Left lung (tissue), 10 donors: Measurements from ENCODE around the gene LCN1. TPM values are rescaled to one million over a fixed set of nuclear protein-coding genes. Genes with fewer than 3 reads are reported as not detected.
"Not testable (repeated sequence)": the region's sequence is repeated elsewhere in the genome, so short reads cannot be mapped to it uniquely, and the experiment has no call there.

Source experiments
- ATAC-seq: fragments of 200-7000 bp; cut with Tn5 transposase; one replicate; pipeline ENCODE4 v1.9.1; 2020; ENCODE audit warnings: moderate library complexity
- DNase-seq, 4 donors: peaks; one replicate each; pipeline ENCODE4 v3.0.0-alpha.2; 2013 to 2020
- H3K27ac ChIP-seq, 2 donors: fragments of 200-600 bp; sonication (generic) in 1 of 2; one replicate each; pipeline versions ENCODE4 v1.5.0 to v1.8.0; 2020 to 2021
- H3K27me3 ChIP-seq, 2 donors: fragments of 200-600 bp; sonication (generic) in 1 of 2; one replicate each; pipeline versions ENCODE4 v1.5.0 to v1.8.0; 2020 to 2021
- H3K36me3 ChIP-seq, 2 donors: fragments of 200-600 bp; sonication (generic) in 1 of 2; one replicate each; pipeline versions ENCODE4 v1.5.0 to v1.8.0; 2020 to 2021
- H3K4me1 ChIP-seq, 2 donors: fragments of 200-600 bp; one replicate each; pipeline ENCODE4 v1.8.0; 2021
- H3K4me3 ChIP-seq, 2 donors: fragments of 200-600 bp; sonication (generic) in 1 of 2; one replicate each; pipeline versions ENCODE4 v1.5.0 to v1.8.0; 2020 to 2021; ENCODE audit warnings: mild to moderate bottlenecking in 1 of 2
- H3K9me3 ChIP-seq, 2 donors: fragments of 200-600 bp; sonication (generic) in 1 of 2; one replicate each; pipeline versions ENCODE4 v1.5.0 to v1.8.0; 2020 to 2021
- CTCF ChIP-seq, 2 donors: fragments of 200-600 bp; sonication (generic) in 1 of 2; IDR thresholded peaks; one replicate each; pipeline versions ENCODE4 v1.5.0 to v1.8.0; 2021; ENCODE audit warnings: antibody characterized with exemption in 2 of 2
- intact Hi-C, 2 donors: fragments of 100-400 bp; cut with DNase I; formaldehyde crosslinking; loops; one replicate each; pipeline versions ENCODE4 v1.11.2 to v1.14.2; 2022
- polyA plus RNA-seq, 6 donors: library from polyadenylated mRNA; unstranded; fragments of 120-200 nt; gene quantifications; one replicate each; pipeline ENCODE4 v1.2.1, GENCODE V29; 2013; ENCODE audit not compliant: insufficient read length in 6 of 6
- total RNA-seq, 2 donors: library from RNA; stranded (reverse); fragmentation: NEBNext Ultra II Directional; extraction: Animal tissue kit (Norgen Biotek cat#: 25700); gene quantifications; one replicate each; pipeline ENCODE4 v1.2.1, GENCODE V29; 2021
- donor health status: DM: no; HTN: yes; CAD: no.
- donor health status: DM: no; HTN: no; CAD: no.

LCN1 gene
- total and polyA plus RNA-seq, 8 donors = not detected

GRCh38 chr9:135531096-135531495 is 9.9 kb downstream of the LCN1 start:
- Histone ChIP-seq H3K36me3 (no peaks in the 10 kb centered on the region), H3K27me3 (peaks cover 0 to 42% of the 10 kb centered on the region in 2 donors), H3K4me1 (no peaks in the 10 kb centered on the region), H3K4me3 (no peak overlapping the region), H3K9me3 (no peaks in the 10 kb centered on the region), H3K27ac (no peak overlapping the region)
- TF ChIP-seq CTCF (IDR thresholded peaks at IDR 0.05) = no peak
- intact Hi-C loops = no loop called here
- DNase-seq = no peak
- ATAC-seq = no peak

- Histone ChIP-seq H3K27ac (no peak overlapping the region), H3K27me3 (peaks cover 0 to 32% of the 10 kb centered on the region in 2 donors), H3K4me3 (no peak overlapping the region), H3K9me3 (no peaks in the 10 kb centered on the region), H3K4me1 (no peaks in the 10 kb centered on the region), H3K36me3 (no peaks in the 10 kb centered on the region)
- intact Hi-C loops = no loop called here
- no peak for DNase-seq
- no peak for TF ChIP-seq CTCF (IDR thresholded peaks at IDR 0.05)
- no peak for ATAC-seq
Observed at GRCh38 chr9:135533113-135533512, 11.9 kb downstream of the LCN1 start.

GRCh38 chr9:135533674-135534073 is 12.4 kb downstream of the LCN1 start:
- DNase-seq (no peak), ATAC-seq (no peak)
- no peak for TF ChIP-seq CTCF (IDR thresholded peaks at IDR 0.05)
- Histone ChIP-seq H3K27me3 (peaks cover 0 to 32% of the 10 kb centered on the region in 2 donors), H3K4me1 (no peaks in the 10 kb centered on the region), H3K27ac (no peak overlapping the region), H3K9me3 (no peaks in the 10 kb centered on the region), H3K36me3 (no peaks in the 10 kb centered on the region), H3K4me3 (no peak overlapping the region)
- intact Hi-C loops = no loop called here

DNA sequence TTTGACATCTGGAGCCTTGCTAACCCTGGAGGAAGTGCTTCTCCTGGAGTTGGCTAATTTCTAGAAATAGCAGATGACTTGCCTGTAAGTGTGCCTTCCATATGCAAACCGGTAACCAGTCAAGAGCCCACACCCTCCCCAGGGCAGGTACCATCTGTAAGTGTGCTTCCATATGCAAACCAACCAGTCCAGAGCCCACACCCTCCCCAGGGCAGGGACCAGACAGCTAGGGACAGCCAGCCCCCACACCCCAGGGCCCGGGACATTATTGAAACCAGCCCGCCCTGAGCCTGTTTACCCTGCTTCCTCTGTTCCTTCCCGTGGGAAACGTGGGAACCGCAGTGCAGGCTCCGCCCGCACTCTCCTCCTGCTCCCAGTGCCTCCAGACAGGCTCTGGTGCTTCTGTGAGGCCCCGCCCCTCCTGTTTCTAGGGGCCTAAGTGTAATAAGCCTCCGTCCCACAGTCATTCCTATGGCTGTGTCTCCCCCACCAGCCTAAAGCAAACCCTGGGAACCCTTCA is 13.0 kb downstream of the LCN1 start:
- DNase-seq, intact Hi-C loops, H3K27ac ChIP-seq, H3K4me1 ChIP-seq, ATAC-seq, H3K4me3 ChIP-seq, H3K36me3 ChIP-seq, H3K9me3 ChIP-seq: not testable (repeated sequence)
- peaks cover 0 to 32% of the 10 kb centered on the region in 2 donors for H3K27me3 ChIP-seq

DNA sequence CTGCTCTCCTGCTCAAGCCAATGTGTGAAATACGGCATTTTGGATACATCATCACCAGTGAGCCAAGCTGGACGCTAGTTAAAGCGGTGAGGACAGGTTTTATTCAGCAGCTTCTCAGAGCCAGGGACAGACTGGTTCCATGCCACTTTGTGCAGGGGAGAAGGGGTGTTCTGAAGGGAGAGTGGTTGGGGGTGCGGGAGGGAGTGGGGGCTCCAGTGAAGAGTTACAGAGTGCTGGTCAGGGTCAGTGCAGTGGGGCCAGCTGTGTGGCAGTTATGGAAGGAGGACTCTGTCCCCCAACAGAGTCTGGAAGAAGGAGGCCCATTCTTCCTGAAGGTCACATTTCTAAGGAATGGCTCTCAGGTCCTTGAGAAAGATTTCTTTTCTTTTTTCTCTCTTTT is 13.6 kb downstream of the LCN1 start:
- H3K4me3 ChIP-seq, H3K4me1 ChIP-seq, H3K36me3 ChIP-seq, H3K9me3 ChIP-seq, intact Hi-C loops, ATAC-seq, DNase-seq, H3K27ac ChIP-seq: not testable (repeated sequence)
- H3K27me3 ChIP-seq = peaks cover 0 to 35% of the 10 kb centered on the region in 2 donors

- H3K9me3 ChIP-seq, intact Hi-C loops, H3K4me1 ChIP-seq, H3K4me3 ChIP-seq, H3K27ac ChIP-seq, H3K36me3 ChIP-seq, ATAC-seq, DNase-seq: not testable (repeated sequence)
- peaks cover 0 to 39% of the 10 kb centered on the region in 2 donors for H3K27me3 ChIP-seq
Observed at GRCh38 chr9:135535631-135536030, 14.4 kb downstream of the LCN1 start.

GRCh38 chr9:135536216-135536615 is 15.0 kb downstream of the LCN1 start:
- intact Hi-C loops = no loop called here
- H3K4me1 ChIP-seq = no peaks in the 10 kb centered on the region
- TF ChIP-seq CTCF (IDR thresholded peaks at IDR 0.05) = no peak
- no peak overlapping the region for H3K27ac ChIP-seq
- DNase-seq = no peak
- no peak overlapping the region for H3K4me3 ChIP-seq
- no peaks in the 10 kb centered on the region for H3K9me3 ChIP-seq
- H3K27me3 ChIP-seq = peaks cover 0 to 35% of the 10 kb centered on the region in 2 donors
- no peaks in the 10 kb centered on the region for H3K36me3 ChIP-seq
- ATAC-seq = no peak

DNA sequence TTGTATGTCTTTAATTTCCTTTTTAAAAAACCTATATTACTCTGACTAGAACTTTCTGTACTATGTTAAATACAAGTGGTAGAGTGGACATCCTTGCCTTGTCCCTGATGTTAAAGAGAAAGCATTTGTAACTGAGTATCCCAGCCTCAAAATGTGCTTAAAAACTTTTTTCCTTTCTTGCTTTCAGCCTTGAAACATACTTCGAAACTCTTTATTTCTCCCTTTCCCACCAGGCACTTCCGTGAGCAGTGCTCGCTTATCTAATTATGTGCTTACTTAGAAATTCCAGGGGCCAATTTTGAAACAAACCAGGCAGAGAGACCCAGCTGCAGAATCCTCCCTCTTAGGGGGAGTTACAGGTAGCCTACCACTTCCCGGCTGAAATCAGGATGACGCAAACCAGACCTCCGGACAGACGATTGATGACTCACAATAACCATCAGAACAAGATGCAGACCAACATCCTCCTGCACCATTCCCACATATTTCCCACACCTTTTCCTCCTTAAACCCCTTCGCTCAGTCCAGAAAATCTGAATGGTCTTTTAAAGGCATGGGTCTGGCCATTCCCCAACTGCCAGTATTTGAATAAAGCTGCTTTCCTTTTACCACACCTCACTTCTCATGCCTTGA is 22.1 kb downstream of the LCN1 start:
- intact Hi-C loops, H3K4me3 ChIP-seq, H3K27ac ChIP-seq, DNase-seq, H3K9me3 ChIP-seq, H3K4me1 ChIP-seq, ATAC-seq, H3K36me3 ChIP-seq: not testable (repeated sequence)
- H3K27me3 ChIP-seq = peaks cover 0 to 14% of the 10 kb centered on the region in 2 donors
